Fibroblast of skin of left biceps (primary cell): ENCODE data around the gene EIF4B.
A peak's percentile ranks its signal among the peaks of the same experiment; 100 is the strongest.

Experiments used
- DNase-seq, 2 experiments: peaks; one replicate each; pipeline ENCODE4 v3.0.0-alpha.2; 2013; ENCODE audit warnings: low read depth in 2 of 2

EIF4B gene

DNA sequence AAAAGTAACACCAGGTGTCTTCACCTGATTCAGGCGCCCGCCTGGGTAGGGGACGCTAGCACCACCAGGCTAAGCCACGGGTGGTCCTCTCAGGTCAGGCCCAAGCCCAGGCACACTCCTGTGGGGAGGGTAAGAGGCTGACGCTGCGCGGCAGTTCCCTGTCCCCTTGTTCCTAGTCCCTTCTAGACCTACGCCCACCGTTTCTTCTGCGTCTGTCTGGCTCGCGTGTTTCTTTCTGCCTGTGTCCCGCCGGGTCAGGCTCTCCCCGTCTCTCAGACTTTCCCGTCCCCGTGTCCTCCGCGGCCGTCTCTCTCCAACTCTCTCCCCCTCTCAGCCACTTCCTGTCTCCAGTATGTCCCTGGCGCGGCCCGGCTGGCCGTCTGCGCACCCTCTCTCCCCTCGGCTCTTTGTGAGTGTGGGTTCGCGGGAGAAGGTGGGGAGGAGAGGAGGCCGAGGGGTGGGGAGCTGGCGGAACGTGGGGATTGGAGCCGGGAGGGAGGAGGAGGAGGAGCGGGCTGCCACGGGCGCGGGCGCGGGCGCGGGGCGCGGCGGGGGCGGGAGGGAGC is 40.5 kb downstream of the EIF4B start:
- DNase-seq = peak; percentile 70 to 75

DNA sequence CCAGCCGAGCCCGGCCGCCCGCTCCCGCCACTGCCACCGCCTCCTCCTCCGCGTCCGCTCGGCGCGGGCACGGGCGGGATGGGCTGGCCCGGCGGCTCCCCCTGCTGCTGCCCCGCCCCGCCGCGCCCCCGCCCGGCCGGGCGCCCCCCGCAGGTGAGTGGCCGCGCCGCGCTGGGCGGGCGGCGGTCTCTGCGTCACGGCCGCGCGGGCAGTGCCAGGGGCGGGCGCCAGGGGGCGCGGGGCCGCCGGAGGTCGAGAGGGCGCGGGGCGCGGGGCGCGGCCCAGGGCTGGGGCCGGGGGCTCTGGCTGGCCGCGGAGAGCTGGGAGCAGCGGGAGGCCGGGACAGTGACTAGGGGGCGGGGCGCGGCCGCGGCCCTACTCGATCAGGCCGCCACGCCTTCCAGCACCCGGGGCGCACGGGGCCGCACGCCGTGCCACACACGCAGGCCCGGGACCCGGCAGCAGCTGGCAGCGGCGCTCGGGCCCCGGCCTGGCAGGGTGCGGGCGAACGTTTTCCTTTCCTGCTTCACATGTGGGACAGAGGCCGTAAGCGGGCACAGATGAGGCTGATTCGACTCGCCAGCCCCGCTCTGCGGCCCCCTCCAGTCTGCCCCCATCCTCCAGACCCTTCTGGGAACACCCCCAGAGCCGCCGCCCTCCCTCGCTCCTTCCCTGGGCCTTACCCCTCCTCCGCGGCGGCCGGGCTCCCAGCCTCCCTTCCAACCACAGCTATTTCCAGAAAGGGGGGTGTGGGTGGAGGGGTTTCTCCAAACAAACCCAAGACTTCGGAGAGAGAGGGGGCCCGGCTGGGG is 41.2 kb downstream of the EIF4B start:
- peak; percentile 80 to 82 for DNase-seq

DNA sequence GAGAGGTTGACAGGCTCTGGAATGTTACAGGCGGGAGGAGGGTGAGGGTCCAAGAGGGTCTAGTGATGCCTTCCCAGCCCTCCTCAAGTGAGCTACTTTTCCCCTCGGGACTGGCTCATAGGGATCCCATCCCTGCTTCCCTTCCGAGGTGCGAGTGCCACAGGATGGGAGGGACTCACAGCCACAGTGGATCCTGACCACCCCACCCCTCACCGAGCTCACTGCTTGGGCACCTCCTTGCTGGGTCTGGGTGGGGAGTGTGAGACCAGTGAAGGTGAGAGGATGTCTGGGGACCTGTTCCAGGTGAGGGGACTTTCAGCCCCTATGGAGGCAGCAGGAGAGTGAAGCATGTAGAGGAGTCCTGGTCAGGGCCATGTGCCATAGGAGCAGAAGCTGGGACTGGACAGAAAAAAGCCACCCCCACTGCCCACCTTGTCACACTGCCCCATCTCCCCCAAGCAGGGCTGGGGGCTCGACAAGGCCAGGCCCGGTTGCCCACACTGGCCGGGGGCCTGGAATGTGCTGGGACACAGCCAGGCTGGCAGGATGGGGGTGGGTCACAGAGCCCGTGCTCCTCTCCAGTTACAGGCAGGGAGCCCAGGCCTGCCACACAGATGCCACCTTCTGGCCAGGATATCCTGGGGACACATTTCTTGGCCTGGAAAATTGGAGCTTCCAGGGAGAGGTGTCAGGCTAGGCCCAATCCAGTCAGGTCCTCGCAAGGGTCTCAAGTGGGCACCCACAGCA is 42.0 kb downstream of the EIF4B start:
- no peak for DNase-seq

DNA sequence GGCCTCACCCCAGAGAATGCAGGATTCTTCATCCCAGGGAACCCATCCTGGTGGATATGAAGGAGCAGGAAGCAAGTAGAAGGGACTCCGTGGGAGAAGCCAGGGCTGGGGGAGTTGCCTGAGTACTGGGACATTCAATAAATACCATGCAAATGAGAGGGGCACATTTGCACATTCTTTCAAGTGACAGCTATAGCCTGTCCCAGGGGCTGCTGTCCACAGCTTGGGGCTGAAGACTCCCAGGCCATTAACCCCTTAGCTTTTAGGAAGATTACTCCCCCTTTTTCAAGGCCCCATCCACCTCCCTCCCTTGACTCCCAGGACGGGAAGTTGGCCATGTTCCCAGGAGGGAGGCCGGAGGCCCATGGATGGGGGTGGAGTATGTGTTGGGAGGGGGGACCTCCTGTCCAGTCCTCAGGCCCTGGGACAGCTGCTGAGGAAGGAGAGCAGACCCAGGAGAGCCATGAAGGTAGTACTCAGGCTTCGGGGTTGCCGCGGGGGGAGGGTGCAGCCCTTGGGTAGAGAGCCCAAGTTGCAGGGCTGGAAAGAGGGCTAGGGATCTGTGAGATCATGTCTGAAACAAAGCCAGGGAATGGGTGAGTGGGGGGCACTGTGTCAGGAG is 42.6 kb downstream of the EIF4B start:
- DNase-seq = no peak

DNA sequence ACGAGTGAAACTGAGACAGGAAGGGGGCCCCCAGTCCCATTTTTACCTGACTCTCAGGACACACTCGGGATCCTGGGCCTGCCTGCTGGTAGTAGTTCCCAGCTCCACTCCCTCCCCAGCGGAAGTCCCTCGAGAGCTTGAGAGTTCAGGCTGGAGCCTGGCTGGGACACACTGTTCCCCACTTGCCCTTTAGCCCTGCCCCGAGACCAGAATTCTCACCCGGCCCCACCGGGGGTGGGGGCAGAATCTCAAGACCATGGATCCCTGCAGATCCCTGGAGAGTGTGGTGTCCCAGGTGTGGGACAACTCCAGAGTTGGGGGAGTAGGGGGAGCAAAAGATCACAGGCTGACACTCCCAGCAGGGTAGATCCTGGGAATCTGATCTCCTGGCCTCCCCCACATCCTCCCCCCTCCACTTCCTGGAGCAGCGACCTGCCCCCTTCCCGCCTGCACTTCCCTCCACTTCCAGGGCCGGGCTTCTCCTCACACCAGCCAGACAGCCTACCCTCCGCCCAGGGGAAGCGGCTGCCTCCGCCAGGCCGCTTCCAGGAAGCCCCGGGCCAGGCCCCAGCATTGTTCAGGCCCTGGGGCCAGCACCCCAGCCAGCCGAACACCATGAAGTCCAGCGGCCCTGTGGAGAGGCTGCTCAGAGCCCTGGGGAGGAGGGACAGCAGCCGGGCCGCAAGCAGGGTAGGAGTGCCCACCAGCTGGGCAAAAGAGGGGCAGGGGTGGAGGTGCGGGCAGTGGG is 43.5 kb downstream of the EIF4B start, which contains the start of gene TNS2:
TNS2 (plus strand) TSS at position 495 of the 748 bp plus-strand sequence; CDS start at position 616, 121 bp downstream.
- DNase-seq = no peak

DNA sequence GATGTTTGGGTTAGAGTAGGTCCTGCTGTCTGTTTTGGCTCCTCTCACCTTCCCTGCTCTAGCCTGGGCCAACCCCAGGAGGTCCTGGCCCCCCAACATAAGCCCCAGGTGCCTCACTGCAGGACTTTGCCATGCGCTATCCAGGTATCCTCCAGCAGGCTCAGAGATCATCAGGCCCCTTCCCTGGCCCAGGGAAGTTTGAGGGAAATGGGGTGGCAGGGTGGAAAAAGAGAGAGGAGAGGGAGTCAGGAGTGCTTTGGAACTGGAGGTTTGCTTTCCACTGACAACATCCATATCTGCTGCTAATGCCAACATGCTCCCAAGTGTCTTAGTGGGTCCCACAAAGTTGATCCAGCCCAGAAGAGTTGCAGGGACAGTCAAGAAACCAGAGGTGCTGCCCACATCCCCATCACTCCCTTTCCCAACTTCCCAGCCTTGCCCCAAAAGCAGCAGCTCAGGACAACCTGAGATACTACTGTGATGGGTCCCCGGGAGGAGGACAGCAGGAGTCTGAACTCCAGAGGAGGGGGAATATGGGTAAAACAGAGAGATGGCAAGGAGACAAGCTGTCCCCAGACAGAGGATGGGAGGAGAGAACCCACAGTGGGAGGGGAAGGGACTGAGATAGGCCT is 44.3 kb downstream of the EIF4B start:
- no peak for DNase-seq

DNA sequence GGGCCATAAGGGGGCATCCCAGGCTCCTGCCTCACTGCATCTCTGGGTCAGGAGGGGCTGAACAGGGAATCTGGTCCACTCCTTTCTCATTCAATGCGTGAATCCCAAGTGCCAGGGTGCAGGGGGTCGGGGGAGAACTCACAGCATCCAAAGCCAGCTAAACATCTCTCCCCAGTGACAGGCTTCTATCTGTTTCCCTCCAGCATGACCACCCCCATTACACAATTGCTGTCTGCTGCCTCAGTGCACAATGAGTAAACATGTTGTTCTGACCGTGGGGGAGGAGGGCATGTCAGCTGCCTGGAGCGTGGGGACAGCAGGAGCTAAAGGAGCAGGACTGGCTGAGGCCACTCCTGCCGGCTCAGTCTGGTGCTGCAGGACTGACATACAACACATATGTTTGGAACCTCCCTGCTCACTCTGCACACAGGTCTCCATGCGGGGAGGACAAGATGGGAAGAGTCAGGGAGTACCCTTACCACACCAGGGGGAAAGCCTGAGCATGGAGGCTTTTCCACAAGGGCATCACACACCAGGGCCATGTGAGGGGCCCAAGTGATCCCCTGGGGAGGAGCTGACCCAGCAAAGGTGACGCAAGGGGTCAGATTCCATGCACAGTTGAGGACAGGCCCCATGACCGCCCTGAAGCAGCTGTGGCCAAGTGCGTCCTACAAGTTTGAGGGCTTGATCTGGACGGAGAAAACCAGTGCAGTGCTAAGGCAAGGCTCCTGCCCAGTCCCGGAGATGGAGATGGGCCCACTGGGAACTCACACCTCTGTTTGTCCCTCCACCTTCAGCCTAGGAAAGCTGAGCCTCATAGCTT is 45.0 kb downstream of the EIF4B start:
- no peak for DNase-seq

DNA sequence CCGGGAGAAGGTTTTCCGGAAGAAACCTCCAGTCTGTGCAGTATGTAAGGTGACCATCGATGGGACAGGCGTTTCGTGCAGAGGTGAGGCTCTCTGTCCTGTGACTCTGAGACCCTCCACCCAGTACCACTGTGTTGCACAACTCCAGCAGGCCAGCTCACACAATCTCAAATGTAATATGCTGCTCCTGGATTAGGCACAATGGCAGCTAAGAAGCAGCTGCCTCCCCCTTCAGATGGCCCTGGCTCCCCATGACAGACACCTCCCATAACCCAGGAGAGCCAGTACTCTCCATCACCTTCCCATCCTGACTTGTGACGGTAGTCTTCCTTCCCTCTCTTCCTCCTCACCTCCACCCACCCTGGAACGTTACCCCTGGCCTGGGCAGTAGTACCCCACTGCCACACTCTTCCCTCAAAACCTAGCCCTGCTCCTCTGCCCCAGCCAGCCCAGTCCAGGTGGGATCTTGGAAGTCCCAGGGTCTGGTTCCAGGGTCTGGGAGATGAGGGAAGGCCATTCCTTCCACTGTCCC is 45.7 kb downstream of the EIF4B start:
- DNase-seq = no peak

DNA sequence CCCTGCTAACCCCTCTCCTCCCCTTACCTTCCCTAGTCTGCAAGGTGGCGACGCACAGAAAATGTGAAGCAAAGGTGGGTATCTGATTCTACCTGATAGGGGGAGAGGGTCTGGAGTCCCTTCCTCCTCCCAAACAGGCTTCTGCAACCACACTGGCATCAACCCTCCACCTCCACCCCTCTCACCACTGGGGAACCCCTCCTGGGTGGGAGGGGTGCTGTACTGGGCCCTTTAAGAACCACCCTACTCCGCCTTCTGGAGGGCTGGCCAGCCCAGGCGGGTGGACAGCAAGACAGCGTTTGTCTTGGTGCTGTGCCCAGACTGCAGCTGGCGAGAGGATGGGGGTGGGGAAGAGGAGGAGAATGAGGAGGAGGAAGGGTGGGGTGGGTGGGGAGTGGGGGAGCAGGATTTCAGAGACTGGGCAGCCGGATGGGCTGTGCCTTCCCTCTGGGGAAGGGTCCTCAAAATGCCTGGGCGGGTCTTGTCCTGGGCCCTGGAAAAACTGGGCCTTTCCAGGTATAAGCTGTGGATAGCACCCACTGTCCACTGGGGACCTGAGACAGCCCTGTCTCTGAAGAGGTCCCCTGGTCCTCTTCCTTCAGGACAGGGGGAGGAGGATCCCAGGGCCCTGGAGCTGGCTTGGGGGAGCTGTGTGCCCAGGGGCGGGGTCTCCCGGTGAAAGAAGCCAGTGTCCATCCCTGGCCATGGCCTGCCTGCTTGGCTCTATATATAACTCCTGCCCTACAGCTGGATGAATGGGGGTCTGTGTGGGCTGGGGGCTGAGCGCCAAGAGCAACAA is 46.4 kb downstream of the EIF4B start:
- no peak for DNase-seq

DNA sequence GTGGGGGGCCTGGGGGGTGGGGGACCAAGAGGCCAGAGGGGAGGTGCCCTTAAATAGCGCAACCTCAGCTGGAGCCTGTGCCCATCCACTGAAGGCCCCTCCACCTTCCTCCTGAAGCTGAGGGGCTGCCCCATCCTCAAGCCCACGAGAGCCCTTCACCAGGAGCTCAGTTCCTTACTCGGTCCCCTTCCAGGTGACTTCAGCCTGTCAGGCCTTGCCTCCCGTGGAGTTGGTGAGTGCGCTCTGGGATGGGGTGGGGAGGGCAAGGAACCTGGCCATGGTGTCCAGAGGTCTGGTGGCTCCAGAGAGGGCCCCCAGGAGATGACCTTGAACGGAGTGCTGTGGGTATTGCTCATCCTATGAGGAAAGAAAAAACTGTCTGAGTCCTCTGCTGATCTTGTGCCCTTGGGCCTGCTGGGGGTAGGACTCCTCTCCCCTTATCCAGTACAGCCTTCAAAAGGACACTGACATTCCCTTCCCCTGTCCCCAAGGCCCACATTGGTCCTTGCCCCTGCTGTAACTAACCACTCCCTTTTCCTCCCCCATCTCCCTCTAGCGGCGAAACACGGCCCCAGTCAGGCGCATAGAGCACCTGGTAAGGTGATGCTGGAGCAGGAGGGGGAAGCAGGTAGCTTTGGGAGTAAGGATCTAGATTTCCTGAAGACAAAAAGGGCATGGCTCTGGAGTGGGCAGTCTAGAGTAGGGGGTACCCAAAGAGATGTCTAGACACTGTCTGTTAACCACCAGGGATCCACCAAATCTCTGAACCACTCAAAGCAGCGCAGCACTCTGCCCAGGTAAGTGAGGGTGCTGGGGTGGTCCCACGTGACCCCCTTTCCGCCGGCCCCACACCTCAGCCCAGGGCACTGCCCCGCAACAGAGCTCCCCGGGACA is 47.2 kb downstream of the EIF4B start:
- DNase-seq = no peak

DNA sequence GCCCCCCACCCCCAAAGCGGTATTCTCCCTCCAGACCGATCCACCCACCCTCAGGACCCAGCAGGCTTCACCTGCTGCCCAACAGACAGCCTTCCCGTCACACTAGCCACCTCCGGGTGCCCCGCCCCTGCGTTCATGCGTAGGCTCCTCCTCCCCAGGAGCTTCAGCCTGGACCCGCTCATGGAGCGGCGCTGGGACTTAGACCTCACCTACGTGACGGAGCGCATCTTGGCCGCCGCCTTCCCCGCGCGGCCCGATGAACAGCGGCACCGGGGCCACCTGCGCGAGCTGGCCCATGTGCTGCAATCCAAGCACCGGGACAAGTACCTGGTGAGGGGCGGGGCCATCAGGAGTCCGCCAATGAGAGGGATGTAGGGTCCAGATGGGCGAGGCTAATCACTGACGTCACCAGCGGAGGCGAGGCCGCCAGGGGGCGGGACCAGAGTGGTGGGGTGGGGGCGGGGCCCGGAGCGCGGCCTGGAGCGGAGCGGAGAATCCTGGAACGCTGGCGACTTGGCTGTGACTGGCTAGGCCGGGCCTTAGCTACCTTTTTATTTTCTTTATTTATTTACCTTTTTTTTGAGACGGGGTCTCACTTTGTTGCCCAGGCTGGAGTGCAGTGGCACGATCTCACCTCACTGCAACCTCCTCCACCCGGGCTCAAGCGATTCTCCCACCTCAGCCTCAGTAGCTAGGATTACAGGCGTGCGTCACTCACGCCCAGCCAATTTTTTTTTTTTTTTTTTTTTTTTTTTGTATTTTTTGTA is 48.0 kb downstream of the EIF4B start:
- peak in 1 of 2 experiments; percentile 66 for DNase-seq

DNA sequence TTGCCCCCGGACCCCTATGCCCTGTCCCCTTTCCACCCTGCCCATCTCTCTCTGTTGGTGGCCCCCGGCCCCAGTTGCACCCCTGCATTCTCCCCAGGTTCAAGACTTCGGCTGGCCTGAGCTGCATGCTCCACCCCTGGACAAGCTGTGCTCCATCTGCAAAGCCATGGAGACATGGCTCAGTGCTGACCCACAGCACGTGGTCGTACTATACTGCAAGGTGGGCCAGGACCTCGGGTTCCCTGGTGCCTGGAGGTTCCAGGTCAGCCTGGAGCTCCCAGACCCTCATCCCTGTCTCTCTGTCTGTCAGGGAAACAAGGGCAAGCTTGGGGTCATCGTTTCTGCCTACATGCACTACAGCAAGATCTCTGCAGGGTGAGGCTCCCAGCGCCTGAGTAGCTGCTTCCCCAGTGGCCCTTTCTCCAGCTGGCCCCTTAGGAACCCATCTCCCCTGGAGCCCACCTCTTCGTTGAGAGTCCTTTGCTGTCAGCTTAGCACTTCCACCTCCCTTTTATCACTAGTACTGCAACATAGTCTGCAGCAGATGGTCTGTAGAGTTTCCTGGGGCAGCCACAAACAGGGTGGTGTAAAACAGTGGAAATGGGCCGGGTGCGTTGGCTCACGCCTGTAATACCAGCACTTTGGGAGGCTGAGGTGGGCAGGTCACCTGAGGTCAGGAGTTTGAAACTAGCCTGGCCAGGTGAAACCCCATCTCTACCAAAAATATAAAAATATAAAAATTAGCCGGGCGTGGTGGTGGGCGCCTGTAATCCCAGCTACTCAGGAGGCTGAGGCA is 49.4 kb downstream of the EIF4B start:
- no peak for DNase-seq

DNA sequence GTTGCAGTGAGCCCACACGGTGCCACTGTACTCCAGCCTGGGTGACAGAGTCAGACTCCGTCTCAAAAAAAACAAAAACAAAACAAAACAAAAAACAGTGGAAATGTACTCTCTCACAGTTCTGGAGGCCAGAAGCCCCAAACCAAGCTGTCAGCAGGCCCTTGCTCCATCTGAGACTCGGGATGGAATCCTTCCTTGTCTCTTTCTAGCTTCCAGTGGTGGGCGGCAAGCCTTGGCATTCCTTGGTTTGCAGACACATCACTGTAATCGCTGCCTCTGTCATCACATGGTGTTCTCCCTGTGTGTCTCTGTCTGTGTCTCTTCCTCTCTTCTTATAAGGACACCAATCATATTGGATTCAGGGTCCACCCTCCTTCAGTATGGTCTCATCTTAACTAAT is 50.0 kb downstream of the EIF4B start:
- DNase-seq = no peak

DNA sequence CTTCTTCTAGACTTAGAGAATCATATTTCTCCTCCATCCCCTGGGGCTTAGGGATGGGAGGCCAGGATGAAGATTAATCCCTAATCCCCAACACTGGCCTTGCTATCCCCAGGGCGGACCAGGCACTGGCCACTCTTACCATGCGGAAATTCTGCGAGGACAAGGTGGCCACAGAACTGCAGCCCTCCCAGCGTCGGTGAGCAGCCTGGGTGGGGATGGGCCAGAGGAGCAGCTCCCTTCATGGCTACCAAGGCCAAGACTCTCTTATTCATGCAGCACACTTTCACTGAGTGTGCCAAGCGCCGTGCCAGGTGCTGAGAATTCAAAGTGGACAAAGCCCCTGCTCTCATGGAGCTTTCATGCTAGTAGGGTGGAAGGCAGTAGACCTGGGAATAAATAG is 50.6 kb downstream of the EIF4B start:
- no peak for DNase-seq

DNA sequence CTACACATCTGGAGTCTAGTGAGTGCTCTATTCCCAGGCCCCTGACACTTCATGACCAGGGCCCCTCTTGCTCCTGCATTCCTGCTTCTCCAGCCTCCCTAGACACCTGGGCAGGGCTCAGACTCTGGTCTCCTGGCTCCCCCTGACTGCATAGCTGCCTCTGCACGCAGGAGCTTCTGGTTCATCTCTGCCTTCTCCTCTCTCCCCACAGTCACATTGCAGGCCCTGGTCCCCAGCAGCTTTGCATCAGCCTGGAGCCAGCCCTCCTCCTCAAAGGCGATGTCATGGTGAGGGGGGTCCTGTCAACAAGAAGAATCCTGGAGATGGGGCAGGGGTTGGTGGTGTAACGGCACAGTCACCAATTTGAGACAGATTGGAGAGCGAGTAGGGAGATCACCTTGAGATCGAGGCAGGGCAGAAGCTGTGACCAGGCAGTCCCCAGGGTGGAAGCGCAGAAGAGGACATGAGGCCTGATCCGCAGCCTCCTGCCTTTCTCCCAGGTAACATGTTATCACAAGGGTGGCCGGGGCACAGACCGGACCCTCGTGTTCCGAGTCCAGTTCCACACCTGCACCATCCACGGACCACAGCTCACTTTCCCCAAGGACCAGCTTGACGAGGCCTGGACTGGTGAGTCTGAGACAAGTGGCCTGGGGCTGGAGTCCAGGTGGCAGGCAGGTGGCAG is 51.7 kb downstream of the EIF4B start:
- DNase-seq = no peak
